Measurements from ENCODE around the gene PRKCE. TPM values are rescaled to one million over a fixed set of nuclear protein-coding genes. Genes with fewer than 3 reads are reported as not detected.

The PRKCE gene
- total RNA-seq, 2 experiments from 2014 or later: 24.9 to 26.2 TPM

DNA sequence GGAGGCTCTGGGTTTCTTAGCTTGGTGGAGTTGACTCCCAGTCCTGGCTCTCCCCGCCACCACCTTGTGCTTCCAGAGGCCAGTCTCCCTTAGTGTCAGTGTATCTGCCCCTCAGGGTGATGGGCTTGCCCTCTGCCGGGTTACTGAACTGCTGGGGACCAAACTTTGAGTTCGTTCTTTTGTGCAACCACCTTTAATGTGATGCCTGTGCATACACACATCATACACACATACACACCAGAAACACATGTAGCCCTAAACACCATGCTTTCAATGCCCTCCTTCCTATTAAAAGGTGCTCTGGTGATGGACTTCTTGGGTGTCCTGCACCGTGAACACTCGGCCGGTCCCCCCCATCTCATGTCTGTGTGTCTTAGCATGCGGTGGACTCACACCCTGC is 330.6 kb downstream of the PRKCE start:
- Mint-ChIP-seq H3K9me3 (no peaks in the 10 kb centered on the region), H3K4me1 (ENCODE audit: low read depth) (no peaks in the 10 kb centered on the region), H3K36me3 (ENCODE audit: low read depth) (peaks cover 19% of the 10 kb centered on the region), H3K4me3 (no peak overlapping the region), H3K27me3 (no peaks in the 10 kb centered on the region), H3K27ac (no peak overlapping the region)
- H3K27ac ChIP-seq (ENCODE audit: low read depth in 1 of 2, low read length in 2 of 2): no peak overlapping the region
- ATAC-seq (ENCODE audit: poor library complexity): no peak
- H3K36me3 ChIP-seq (ENCODE audit: insufficient read depth, low read length): peaks cover 2% of the 10 kb centered on the region
- H3K9me3 ChIP-seq (ENCODE audit: control insufficient read depth in 1 of 2, insufficient read depth in 1 of 2, low read length in 2 of 2): no peaks in the 10 kb centered on the region
- no peaks in the 10 kb centered on the region for H3K4me1 ChIP-seq (ENCODE audit: insufficient read depth, low read length)
- intact Hi-C loops (cut with DNase I, micrococcal nuclease): no loop called here
- DNase-seq: no peak
- H3K27me3 ChIP-seq (ENCODE audit: control insufficient read depth in 1 of 2, insufficient read depth in 2 of 2, low read length in 2 of 2): no peaks in the 10 kb centered on the region
- no peak overlapping the region for H3K4me3 ChIP-seq (ENCODE audit: low read length)
- TF ChIP-seq, protein P1, sequence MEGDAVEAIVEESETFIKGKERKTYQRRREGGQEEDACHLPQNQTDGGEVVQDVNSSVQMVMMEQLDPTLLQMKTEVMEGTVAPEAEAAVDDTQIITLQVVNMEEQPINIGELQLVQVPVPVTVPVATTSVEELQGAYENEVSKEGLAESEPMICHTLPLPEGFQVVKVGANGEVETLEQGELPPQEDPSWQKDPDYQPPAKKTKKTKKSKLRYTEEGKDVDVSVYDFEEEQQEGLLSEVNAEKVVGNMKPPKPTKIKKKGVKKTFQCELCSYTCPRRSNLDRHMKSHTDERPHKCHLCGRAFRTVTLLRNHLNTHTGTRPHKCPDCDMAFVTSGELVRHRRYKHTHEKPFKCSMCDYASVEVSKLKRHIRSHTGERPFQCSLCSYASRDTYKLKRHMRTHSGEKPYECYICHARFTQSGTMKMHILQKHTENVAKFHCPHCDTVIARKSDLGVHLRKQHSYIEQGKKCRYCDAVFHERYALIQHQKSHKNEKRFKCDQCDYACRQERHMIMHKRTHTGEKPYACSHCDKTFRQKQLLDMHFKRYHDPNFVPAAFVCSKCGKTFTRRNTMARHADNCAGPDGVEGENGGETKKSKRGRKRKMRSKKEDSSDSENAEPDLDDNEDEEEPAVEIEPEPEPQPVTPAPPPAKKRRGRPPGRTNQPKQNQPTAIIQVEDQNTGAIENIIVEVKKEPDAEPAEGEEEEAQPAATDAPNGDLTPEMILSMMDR (IDR thresholded peaks at IDR 0.05): no peak
- ChIA-PET POLR2A (no interaction called here), CTCF (no interaction called here)

- intact Hi-C loops (cut with DNase I, micrococcal nuclease): no loop called here
- H3K4me1 ChIP-seq (ENCODE audit: insufficient read depth, low read length): no peaks in the 10 kb centered on the region
- ChIA-PET CTCF (no interaction called here), POLR2A (no interaction called here)
- H3K36me3 ChIP-seq (ENCODE audit: insufficient read depth, low read length): peaks cover 2% of the 10 kb centered on the region
- Mint-ChIP-seq H3K9me3 (no peaks in the 10 kb centered on the region), H3K27me3 (no peaks in the 10 kb centered on the region), H3K4me1 (ENCODE audit: low read depth) (no peaks in the 10 kb centered on the region), H3K27ac (no peak overlapping the region), H3K36me3 (ENCODE audit: low read depth) (peaks cover 19% of the 10 kb centered on the region), H3K4me3 (no peak overlapping the region)
- TF ChIP-seq, protein P1 (IDR thresholded peaks at IDR 0.05): no peak
- ATAC-seq (ENCODE audit: poor library complexity) (no peak), DNase-seq (no peak)
- no peaks in the 10 kb centered on the region for H3K9me3 ChIP-seq (ENCODE audit: control insufficient read depth in 1 of 2, insufficient read depth in 1 of 2, low read length in 2 of 2)
- H3K27ac ChIP-seq (ENCODE audit: low read depth in 1 of 2, low read length in 2 of 2): no peak overlapping the region
- H3K27me3 ChIP-seq (ENCODE audit: control insufficient read depth in 1 of 2, insufficient read depth in 2 of 2, low read length in 2 of 2): no peaks in the 10 kb centered on the region
- H3K4me3 ChIP-seq (ENCODE audit: low read length): no peak overlapping the region
Measured at GRCh38 chr2:45983213-45983612, 331.7 kb downstream of the PRKCE start.

- ATAC-seq (ENCODE audit: poor library complexity) (no peak), DNase-seq (no peak)
- POLR2A ChIA-PET: no interaction called here
- peaks cover 19% of the 10 kb centered on the region for H3K36me3 Mint-ChIP-seq (ENCODE audit: low read depth)
- CTCF ChIA-PET: no interaction called here
- Histone ChIP-seq H3K36me3 (ENCODE audit: insufficient read depth, low read length) (peaks cover 2% of the 10 kb centered on the region), H3K27me3 (ENCODE audit: control insufficient read depth in 1 of 2, insufficient read depth in 2 of 2, low read length in 2 of 2) (no peaks in the 10 kb centered on the region), H3K9me3 (ENCODE audit: control insufficient read depth in 1 of 2, insufficient read depth in 1 of 2, low read length in 2 of 2) (no peaks in the 10 kb centered on the region), H3K4me3 (ENCODE audit: low read length) (no peak overlapping the region), H3K27ac (ENCODE audit: low read depth in 1 of 2, low read length in 2 of 2) (no peak overlapping the region), H3K4me1 (ENCODE audit: insufficient read depth, low read length) (no peaks in the 10 kb centered on the region)
- H3K4me3 Mint-ChIP-seq: no peak overlapping the region
- no peaks in the 10 kb centered on the region for H3K27me3 Mint-ChIP-seq
- H3K27ac Mint-ChIP-seq: no peak overlapping the region
- intact Hi-C loops (cut with DNase I, micrococcal nuclease): no loop called here
- no peaks in the 10 kb centered on the region for H3K4me1 Mint-ChIP-seq (ENCODE audit: low read depth)
- TF ChIP-seq, protein P1 (IDR thresholded peaks at IDR 0.05): no peak
- H3K9me3 Mint-ChIP-seq: no peaks in the 10 kb centered on the region
Measured at GRCh38 chr2:45984366-45984765, 332.9 kb downstream of the PRKCE start.
